Activated naive CD4-positive, alpha-beta T cell treated with anti-CD3 and anti-CD28 coated beads for 36 hours (primary cell): Measurements from ENCODE around the gene UGCG. TPM values are rescaled to one million over a fixed set of nuclear protein-coding genes. Genes with fewer than 3 reads are reported as not detected.

ENCODE experiments used
- CTCF ChIA-PET: fragments of 350-600 bp; sonication (Branson Sonifier 250); formaldehyde crosslinking; loops from one replicate; lab custom pipeline; 2021; ENCODE audit warnings: antibody characterized with exemption; lab: Charles Lee
- DNase-seq: peaks from one replicate; pipeline ENCODE4 v3.0.0-alpha.2; 2020
- H3K27ac Mint-ChIP-seq: one replicate; pipeline ENCODE4 v1.8.0; 2021; ENCODE audit warnings: mild to moderate bottlenecking, mixed read lengths
- H3K27me3 Mint-ChIP-seq: one replicate; pipeline ENCODE4 v1.8.0; 2021; ENCODE audit warnings: low read depth, mixed read lengths
- H3K36me3 Mint-ChIP-seq: one replicate; pipeline ENCODE4 v1.8.0; 2021; ENCODE audit warnings: low read depth, mixed read lengths
- H3K4me1 Mint-ChIP-seq: one replicate; pipeline ENCODE4 v1.8.0; 2021; ENCODE audit warnings: low read depth, mixed read lengths
- H3K4me3 Mint-ChIP-seq: one replicate; pipeline ENCODE4 v1.8.0; 2021; ENCODE audit warnings: mild to moderate bottlenecking, moderate library complexity, mixed read lengths
- H3K9me3 Mint-ChIP-seq: one replicate; pipeline ENCODE4 v1.8.0; 2021; ENCODE audit warnings: mixed read lengths
- intact Hi-C: fragments of 100-400 bp; cut with micrococcal nuclease; formaldehyde crosslinking; loops from one replicate; pipeline ENCODE4 v1.15.1; 2023
- total RNA-seq, 2 experiments: library from RNA; stranded (reverse); gene quantifications; one replicate each; pipeline ENCODE4 v1.2.3, GENCODE V29; 2021

The UGCG gene
- 10 to 100 TPM in 1 of 2 experiments, 1 to 10 TPM in 1; 8.8 to 10.5 TPM for total RNA-seq

DNA sequence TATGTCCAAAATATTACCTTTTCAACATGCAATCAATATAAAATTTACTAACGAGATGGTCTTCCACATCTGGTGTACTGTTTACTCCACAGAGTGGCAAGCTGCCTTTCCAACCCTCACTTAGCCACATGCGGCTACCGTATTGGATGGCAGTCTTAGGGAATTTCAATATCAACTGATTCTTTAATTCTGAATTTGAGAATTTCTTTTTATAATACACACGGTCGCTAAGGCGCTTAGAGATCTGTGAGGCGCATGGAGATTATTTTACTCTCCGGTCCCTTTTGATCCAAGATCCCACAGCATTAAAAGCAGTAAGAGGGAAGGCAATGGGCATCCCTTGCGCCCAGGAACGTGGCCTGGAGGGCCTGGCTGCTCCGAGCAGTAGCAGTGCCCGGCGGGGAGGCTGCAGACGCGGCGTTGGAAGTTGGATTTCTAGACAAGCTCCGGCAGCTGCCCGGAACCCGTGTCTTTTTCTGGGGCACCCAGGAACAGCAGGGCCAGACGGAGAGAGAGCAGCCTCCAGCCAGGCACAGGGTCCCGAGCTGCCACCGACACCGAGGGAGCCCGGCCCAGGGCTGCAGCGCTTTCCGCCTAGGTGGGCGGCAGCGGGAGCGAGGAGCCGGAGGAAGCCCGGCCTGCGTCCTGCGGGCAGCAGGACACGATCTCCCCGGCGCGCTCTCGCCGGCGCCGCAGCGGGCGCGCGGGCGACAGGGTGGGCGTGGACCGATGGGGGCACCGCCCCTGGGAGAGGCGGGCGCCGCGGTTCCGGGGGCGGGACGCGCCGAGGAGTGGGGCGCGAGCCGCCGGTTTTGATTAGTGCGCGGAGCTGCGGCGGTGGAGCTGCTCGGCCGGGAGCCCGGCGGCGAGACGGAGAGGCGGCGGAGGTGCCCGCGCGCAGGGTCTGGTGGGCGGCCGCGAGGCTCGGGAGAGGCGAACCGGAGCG lies at the start of gene UGCG:
Gene UGCG (plus strand): TSS at position 819 of the 946 bp plus-strand sequence. CDS start 402 bp downstream, outside the sequence.
- CTCF ChIA-PET: interaction anchor here (0.6 to 2.4 kb wide), 6 partner anchors 20 to 1685 kb away, joined by 3 to 19 read pairs (median 3); no protein-coding TSS in a partner anchor
- intact Hi-C loops: loop anchor here (1.0 to 10.0 kb wide), 7 partner anchors 42 to 859 kb away; partner anchors contain the start of genes DNAJC25, ECPAS and SNX30

DNA sequence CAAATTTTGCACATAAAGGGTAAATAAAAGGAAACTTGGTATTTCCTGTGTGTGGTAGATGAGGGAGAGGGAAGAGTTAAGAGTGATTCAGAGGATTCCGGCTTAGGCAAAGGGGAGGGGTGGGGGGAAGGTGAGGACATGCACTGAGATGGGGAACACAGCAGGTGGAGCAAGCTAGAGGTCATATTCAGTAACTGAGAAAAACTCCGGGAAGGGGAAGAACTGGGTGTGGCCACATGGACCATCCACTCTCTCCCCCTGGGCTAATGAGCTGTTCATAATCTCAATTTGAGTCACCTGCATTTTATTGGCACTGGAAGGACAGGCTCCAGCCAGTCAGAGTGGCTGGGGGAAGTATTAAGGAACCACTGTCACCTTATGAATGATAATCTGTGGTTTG lies 45.1 kb upstream of the UGCG start:
- intact Hi-C loops: no loop called here
- CTCF ChIA-PET: no interaction called here
- H3K4me3 Mint-ChIP-seq: no peak overlapping the region
- H3K9me3 Mint-ChIP-seq: no peaks in the 10 kb centered on the region
- no peaks in the 10 kb centered on the region for H3K36me3 Mint-ChIP-seq
- no peak for DNase-seq
- no peaks in the 10 kb centered on the region for H3K27me3 Mint-ChIP-seq
- no peaks in the 10 kb centered on the region for H3K4me1 Mint-ChIP-seq
- no peak overlapping the region for H3K27ac Mint-ChIP-seq

More for the DNA sequence above, at the start of gene UGCG:
- Mint-ChIP-seq H3K36me3 (no peaks in the 10 kb centered on the region), H3K27me3 (no peaks in the 10 kb centered on the region), H3K4me3 (peak within 1 kb of the TSS; percentile 81), H3K27ac (peak within 1 kb of the TSS; percentile 87), H3K9me3 (no peaks in the 10 kb centered on the region), H3K4me1 (peaks cover 17% of the 10 kb centered on the region)
- DNase-seq: peak; percentile 86

DNA sequence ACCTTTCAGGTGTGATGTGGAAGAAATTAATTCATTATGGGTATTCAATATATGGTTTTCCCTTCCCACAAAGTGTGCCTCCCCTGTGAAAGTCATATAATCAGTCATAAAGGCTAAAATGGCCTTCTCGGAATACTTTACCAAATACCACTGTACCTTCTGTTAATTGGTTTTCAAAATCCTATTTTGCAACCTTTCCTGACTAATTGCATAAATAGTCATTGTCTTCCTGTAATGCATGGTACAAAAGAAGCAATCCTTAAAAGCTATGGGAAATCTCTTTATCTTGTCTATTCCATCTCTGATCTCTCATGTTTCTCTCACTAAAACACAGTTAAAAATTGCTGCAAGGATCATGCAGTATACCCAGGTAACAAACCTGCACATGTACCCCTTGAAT lies 44.3 kb upstream of the UGCG start:
- intact Hi-C loops: no loop called here
- CTCF ChIA-PET: no interaction called here
- Mint-ChIP-seq H3K36me3 (no peaks in the 10 kb centered on the region), H3K9me3 (no peaks in the 10 kb centered on the region), H3K27me3 (no peaks in the 10 kb centered on the region), H3K4me3 (no peak overlapping the region), H3K4me1 (no peaks in the 10 kb centered on the region), H3K27ac (no peak overlapping the region)
- no peak for DNase-seq

DNA sequence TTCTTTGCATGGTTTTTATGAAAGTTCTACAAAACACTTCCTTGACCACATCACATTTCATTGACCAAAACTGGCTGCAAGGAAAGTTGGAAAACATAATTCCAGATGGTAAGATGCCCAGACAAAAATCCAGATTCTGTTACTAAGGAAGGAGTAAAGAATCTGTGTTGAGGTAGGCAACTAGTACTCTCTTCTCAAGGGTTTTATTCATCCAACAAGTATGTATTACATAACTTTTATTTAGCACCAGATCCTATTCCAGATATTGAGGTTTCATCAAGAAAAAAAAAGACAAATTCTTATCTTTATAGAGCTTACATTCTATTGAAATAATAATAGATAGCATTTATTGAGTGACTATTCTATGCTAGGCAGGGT lies 43.2 kb upstream of the UGCG start:
- intact Hi-C loops: no loop called here
- Mint-ChIP-seq H3K27me3 (no peaks in the 10 kb centered on the region), H3K9me3 (no peaks in the 10 kb centered on the region), H3K4me1 (no peaks in the 10 kb centered on the region), H3K27ac (no peak overlapping the region), H3K4me3 (no peak overlapping the region), H3K36me3 (no peaks in the 10 kb centered on the region)
- no peak for DNase-seq
- CTCF ChIA-PET: interaction anchor here (0.7 kb wide), 1 partner anchor 8 kb away, joined by 3 read pairs; no protein-coding TSS in a partner anchor

DNA sequence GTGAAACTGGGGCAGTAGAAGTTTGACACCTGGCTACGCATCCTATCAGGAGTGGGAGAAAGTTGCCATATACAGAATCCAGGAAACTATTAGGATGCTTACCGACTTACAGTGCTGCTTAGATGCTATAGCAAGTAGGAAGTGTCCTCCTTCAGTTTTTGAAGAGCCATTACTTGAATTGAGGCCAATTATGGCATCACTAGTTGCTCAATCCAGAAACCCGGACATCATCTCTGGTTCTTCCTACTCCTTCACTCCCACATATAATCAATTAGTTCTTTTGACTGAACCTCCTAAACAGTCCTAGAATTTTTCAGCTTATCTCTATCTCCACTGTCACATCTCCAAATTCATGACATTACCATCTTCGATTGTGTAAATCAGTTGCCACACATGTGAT lies 41.8 kb upstream of the UGCG start:
- H3K4me1 Mint-ChIP-seq: no peaks in the 10 kb centered on the region
- no peaks in the 10 kb centered on the region for H3K36me3 Mint-ChIP-seq
- H3K4me3 Mint-ChIP-seq: no peak overlapping the region
- no peak overlapping the region for H3K27ac Mint-ChIP-seq
- H3K9me3 Mint-ChIP-seq: no peaks in the 10 kb centered on the region
- DNase-seq: no peak
- no peaks in the 10 kb centered on the region for H3K27me3 Mint-ChIP-seq
- CTCF ChIA-PET: interaction anchor here (0.6 kb wide), 1 partner anchor 8 kb away, joined by 3 read pairs; no protein-coding TSS in a partner anchor
- intact Hi-C loops: no loop called here

DNA sequence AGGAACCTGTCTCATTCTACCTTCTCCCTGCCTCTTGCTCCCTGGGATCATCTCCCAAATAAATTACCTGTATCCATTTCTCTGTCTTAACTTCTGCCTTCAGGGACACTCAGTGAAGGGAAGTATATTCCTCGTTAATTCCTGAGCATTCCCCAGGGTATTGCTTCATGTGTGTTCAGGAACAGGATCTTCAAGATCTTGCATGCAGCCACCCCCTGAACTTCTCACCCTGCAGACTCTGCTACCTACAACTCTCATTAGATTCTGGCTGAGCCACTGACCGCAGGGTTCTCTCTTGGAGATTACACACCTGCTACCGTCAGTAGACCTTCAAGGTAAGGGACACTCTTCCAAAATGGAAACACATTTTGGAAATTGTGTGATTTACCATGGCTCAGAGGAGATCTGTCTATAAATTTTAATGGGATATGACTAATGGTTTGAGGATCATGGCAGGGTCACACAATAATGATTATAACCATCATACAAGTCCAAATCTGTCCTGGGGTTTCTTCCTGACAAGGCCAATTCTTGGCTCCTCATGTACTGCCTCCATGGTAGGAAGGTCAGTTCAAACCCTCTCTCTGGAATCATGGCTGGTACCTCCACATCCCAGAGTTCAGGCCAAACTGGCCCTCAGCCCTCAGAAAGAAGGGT lies 38.9 kb upstream of the UGCG start:
- CTCF ChIA-PET: interaction anchor here (0.6 kb wide), 1 partner anchor 161 kb away, joined by 3 read pairs; no protein-coding TSS in a partner anchor
- Mint-ChIP-seq H3K36me3 (no peaks in the 10 kb centered on the region), H3K4me3 (no peak overlapping the region), H3K27ac (no peak overlapping the region), H3K9me3 (no peaks in the 10 kb centered on the region), H3K4me1 (no peaks in the 10 kb centered on the region), H3K27me3 (no peaks in the 10 kb centered on the region)
- no peak for DNase-seq
- intact Hi-C loops: no loop called here

DNA sequence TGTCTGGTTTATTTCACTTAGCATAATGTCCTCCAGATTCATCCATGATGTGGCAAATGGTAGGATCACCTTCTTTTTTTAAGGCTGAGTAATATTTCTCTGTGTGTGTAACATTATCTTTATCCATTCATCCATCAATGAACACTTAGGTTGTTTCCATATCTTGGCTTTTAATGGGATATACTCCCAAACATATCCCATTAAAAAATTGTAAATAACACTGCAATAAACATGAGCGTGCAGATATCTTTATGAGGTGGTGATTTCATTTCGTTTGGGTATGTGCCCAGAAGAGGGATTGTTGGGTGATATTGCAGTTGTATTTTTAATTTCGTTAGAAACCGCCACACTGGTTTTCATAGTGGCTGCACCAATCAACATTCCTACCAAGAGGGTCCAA lies 36.2 kb upstream of the UGCG start:
- H3K4me3 Mint-ChIP-seq: no peak overlapping the region
- CTCF ChIA-PET: no interaction called here
- no peaks in the 10 kb centered on the region for H3K27me3 Mint-ChIP-seq
- no peak for DNase-seq
- peaks cover 2% of the 10 kb centered on the region for H3K9me3 Mint-ChIP-seq
- H3K27ac Mint-ChIP-seq: no peak overlapping the region
- no peaks in the 10 kb centered on the region for H3K36me3 Mint-ChIP-seq
- no peaks in the 10 kb centered on the region for H3K4me1 Mint-ChIP-seq
- intact Hi-C loops: no loop called here

DNA sequence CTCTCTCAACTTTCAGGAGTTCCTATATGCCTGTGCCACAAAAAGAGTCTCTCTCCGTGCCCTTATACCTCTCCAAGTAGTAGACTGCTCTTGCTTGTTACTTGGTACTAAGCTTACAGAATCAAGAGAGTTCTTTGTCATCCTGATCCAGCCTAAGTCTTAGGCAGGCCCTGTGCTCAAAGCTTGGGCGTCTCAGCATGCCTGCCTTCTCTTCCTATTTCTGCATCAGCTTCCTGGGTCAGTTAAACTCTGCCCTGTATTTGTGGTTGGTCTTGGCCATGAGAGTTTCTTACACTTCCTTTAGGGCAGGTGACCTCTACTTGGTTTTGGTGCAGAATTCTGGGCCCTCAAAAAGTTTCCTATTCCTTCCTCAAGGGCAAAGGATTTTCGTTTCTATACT lies 33.0 kb upstream of the UGCG start:
- no peaks in the 10 kb centered on the region for H3K27me3 Mint-ChIP-seq
- H3K27ac Mint-ChIP-seq: no peak overlapping the region
- H3K36me3 Mint-ChIP-seq: no peaks in the 10 kb centered on the region
- H3K4me1 Mint-ChIP-seq: peaks cover 3% of the 10 kb centered on the region
- CTCF ChIA-PET: no interaction called here
- intact Hi-C loops: no loop called here
- DNase-seq: no peak
- H3K4me3 Mint-ChIP-seq: no peak overlapping the region
- H3K9me3 Mint-ChIP-seq: peaks cover 7% of the 10 kb centered on the region

DNA sequence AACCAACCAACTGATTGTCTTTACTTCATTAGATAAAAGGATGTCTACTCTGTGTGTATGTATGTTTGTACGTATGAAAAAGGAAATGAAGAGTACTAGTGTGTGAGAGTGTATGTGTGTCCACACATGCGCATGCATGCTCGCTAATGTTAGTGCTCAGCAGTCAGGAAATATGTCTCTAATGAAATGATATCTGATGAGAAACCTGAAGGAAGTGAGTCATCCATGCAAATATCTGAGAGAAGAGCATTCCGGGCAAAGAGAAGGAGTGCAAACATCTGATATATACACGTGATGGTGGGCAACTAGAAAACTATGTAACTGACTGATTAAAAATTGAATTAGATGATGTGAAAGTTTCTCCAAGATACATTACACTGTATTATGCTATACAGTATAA lies 29.6 kb upstream of the UGCG start:
- Mint-ChIP-seq H3K27ac (no peak overlapping the region), H3K4me1 (peaks cover 9% of the 10 kb centered on the region), H3K9me3 (peaks cover 8% of the 10 kb centered on the region), H3K36me3 (no peaks in the 10 kb centered on the region), H3K27me3 (no peaks in the 10 kb centered on the region), H3K4me3 (no peak overlapping the region)
- intact Hi-C loops: no loop called here
- CTCF ChIA-PET: no interaction called here
- no peak for DNase-seq

DNA sequence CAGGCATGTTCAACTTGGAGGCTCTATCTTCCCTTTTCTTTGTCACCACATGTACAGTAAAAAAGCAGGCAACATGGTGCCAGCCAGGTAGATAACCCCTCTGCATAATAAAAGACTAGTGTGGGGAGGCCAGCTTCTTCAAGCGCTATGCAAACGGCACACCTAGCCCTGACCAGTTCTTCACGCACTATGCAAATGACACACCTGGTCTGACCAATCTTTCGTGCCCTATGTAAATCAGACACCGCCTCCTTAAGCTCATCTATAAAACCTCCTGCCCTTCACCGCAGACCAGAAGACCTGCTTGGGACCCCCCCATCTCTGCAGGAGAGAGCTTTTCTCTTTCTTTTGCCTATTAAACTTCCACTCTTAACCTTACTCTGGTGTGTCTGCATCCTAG lies 28.1 kb upstream of the UGCG start:
- Mint-ChIP-seq H3K4me1 (peaks cover 9% of the 10 kb centered on the region), H3K9me3 (peaks cover 7% of the 10 kb centered on the region), H3K27ac (no peak overlapping the region), H3K4me3 (no peak overlapping the region), H3K27me3 (no peaks in the 10 kb centered on the region), H3K36me3 (no peaks in the 10 kb centered on the region)
- intact Hi-C loops: no loop called here
- DNase-seq: no peak
- CTCF ChIA-PET: no interaction called here

DNA sequence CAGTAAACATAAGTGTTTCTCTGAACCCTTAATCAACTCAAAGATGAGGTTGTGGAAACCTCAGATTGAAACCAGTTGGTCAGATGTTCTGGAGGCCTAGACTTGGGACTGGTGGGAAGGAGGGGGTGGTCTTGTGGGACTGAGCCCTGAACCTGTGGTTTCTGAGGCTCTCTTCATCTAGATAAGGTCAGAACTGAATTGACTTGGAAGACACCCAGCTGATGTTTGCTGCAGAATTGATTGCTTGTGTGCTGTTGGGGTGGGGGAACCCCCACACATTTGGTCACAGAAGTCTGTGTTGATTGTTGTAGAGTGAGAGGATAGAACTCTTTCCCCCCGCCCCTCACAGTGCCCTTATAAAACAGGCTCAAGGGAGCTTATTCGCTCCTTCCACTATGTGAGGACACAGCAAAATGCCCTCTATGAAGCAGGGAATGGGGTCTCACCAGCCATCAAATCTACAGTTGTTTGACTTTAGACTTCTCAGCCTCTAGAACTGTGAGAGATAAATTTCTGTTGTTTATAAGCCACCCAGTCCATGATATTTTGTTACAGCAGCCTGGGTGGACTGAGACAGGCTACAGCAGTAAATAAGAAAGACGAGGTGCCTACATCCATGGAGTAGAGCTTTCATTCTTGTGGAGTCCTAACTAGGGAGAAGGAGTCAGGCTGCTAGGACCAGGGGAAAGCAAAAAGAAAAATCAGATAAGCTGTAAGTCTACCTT lies 25.7 kb upstream of the UGCG start:
- no peaks in the 10 kb centered on the region for H3K27me3 Mint-ChIP-seq
- H3K4me1 Mint-ChIP-seq: peaks cover 9% of the 10 kb centered on the region
- peaks cover 7% of the 10 kb centered on the region for H3K9me3 Mint-ChIP-seq
- H3K36me3 Mint-ChIP-seq: no peaks in the 10 kb centered on the region
- CTCF ChIA-PET: interaction anchor here (0.6 kb wide), 1 partner anchor 116 kb away, joined by 3 read pairs; no protein-coding TSS in a partner anchor
- DNase-seq: no peak
- intact Hi-C loops: no loop called here
- no peak overlapping the region for H3K27ac Mint-ChIP-seq
- no peak overlapping the region for H3K4me3 Mint-ChIP-seq

DNA sequence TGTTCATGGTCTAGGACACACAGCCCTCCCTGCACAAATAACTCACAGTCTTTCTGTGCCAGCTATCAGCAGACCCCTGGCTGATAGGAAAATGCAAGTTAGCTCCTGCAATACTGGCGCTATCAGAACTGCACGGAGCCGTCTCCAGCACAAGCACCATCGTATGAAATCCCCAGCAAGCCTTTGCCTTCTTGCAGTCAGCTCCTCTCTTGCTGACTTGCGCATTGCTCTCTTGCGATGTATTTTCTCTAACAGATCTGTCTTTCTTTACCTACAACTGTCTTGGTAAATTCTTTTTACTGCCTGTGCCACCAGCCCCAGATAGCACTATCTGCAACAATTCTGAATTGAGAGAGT lies 25.1 kb upstream of the UGCG start:
- intact Hi-C loops: no loop called here
- CTCF ChIA-PET: interaction anchor here (0.6 kb wide), 1 partner anchor 115 kb away, joined by 3 read pairs; no protein-coding TSS in a partner anchor

More for the DNA sequence above, 25.1 kb upstream of the UGCG start:
- Mint-ChIP-seq H3K4me3 (no peak overlapping the region), H3K27me3 (no peaks in the 10 kb centered on the region), H3K4me1 (peaks cover 9% of the 10 kb centered on the region), H3K9me3 (peaks cover 7% of the 10 kb centered on the region), H3K36me3 (no peaks in the 10 kb centered on the region), H3K27ac (no peak overlapping the region)
- DNase-seq: no peak
